GM20431 (cell line): Measurements from ENCODE around the gene OR4A15.

ENCODE experiments used
- in situ Hi-C: fragments of 300-500 bp; cut with MseI, MboI; formaldehyde crosslinking; loops from one replicate; pipeline ENCODE4 v1.15.0; 2020; ENCODE audit warnings: low sequenced_read_pairs; ENCODE audit not compliant: unreplicated experiment

OR4A15 gene

GRCh38 chr11:55367674-55368073 lies at the start of gene OR4A15:
TSS of gene OR4A15 (plus strand) at chr11:55367974. CDS start at chr11:55367974, 0 bp downstream.
- in situ Hi-C loops = no loop called here

- in situ Hi-C loops = no loop called here
Observed at GRCh38 chr11:55324500-55324899, 43.3 kb upstream of the OR4A15 start.

GRCh38 chr11:55342901-55343300 lies 24.9 kb upstream of the OR4A15 start, which contains the start of gene OR4A16:
TSS of gene OR4A16 (plus strand) at chr11:55343201. CDS start at chr11:55343201, 0 bp downstream.
- in situ Hi-C loops = no loop called here

GRCh38 chr11:55345306-55345705 lies 22.5 kb upstream of the OR4A15 start:
- in situ Hi-C loops = no loop called here

GRCh38 chr11:55349032-55349431 lies 18.7 kb upstream of the OR4A15 start:
- in situ Hi-C loops = no loop called here

GRCh38 chr11:55357560-55358184 lies 10.1 kb upstream of the OR4A15 start:
- in situ Hi-C loops = no loop called here

- in situ Hi-C loops = no loop called here
Observed at GRCh38 chr11:55401011-55401410, 33.2 kb downstream of the OR4A15 start.
